ENCODE data around the gene SLC12A3.

The SLC12A3 gene

GRCh38 chr16:56945847-56946527 is 81.0 kb downstream of the SLC12A3 start:
- no peak for DNase-seq

DNA sequence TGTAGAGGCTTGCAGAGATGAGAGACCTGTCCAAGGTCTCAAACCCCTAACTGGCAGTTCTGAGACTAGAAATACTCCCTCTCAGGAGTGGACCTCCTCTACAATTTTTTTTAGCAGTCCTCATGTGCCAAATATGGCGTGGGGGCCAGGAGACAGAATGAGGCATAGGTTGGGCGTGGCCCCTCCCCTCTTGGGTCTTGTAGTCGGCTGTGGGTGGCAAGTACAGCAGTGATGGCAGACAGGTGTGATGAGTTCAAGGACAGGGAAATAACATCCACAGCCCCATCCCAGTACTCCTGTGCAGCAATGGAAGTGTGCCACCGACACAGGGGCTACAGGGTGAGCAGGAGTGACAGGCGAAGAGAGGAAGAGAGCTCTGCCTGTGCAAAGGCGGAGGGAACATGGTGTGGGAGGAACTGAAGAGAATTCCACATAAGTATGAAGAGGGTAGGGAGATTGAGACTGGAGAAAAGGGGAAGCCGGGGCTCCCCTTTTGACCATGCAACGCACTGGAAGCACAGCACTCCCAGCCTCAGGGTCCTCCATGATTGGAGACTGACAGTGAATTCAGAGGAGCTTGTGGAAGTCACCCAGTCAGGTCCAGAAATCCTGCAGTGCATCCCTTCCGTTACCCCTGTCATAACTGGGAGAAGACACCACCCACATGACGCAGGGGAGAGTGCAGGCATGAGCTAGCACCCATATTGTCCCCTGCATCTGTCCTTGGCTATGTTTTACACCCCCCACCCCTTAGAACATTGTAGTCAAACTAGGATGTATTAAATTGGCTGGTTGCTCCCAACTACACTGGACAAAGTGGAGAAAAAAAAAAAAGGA is 82.0 kb downstream of the SLC12A3 start:
- DNase-seq, result no peak

DNA sequence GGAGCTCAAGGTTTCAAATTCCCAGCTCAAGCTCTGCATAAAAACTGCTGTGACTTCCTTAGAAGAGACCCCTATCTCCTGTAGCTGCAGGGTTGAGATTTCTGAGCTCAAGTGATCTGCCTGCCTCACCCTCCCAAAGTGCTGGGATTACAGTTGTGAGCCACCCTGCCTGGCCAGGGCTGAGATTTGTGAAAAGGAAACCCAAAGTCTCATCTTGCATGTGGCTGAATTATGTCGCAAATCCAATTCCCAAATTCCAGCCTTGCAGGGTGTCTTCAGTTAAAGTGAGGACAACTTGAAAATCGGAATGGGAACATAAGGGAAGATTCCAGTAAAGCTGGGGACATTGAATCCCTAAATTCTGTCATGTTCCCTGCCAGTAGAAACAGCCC is 82.6 kb downstream of the SLC12A3 start:
- no peak for DNase-seq

GRCh38 chr16:56948234-56948633 is 83.2 kb downstream of the SLC12A3 start:
- DNase-seq, result no peak

- DNase-seq, result no peak
These were observed 85.0 kb downstream of the SLC12A3 start for GRCh38 chr16:56950051-56950450.

DNA sequence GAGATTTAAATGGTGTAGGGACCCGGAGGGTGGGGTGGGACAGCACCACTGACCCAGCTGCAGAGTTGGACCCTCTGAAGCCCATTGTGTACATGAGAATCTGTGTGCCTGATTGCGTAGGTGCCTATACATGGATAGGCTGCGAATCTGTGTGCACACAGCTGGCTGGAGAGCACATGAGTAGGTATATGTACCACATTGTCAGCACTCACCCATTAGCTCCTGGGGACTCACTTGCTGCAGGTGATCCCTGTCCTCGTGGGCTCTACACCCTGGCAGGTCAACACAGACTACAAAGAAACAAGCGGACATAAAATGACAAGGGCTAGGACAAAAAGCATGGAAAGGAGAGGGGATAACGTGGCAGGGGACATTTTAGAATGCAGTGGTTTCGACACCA is 85.4 kb downstream of the SLC12A3 start:
- DNase-seq, result no peak

DNA sequence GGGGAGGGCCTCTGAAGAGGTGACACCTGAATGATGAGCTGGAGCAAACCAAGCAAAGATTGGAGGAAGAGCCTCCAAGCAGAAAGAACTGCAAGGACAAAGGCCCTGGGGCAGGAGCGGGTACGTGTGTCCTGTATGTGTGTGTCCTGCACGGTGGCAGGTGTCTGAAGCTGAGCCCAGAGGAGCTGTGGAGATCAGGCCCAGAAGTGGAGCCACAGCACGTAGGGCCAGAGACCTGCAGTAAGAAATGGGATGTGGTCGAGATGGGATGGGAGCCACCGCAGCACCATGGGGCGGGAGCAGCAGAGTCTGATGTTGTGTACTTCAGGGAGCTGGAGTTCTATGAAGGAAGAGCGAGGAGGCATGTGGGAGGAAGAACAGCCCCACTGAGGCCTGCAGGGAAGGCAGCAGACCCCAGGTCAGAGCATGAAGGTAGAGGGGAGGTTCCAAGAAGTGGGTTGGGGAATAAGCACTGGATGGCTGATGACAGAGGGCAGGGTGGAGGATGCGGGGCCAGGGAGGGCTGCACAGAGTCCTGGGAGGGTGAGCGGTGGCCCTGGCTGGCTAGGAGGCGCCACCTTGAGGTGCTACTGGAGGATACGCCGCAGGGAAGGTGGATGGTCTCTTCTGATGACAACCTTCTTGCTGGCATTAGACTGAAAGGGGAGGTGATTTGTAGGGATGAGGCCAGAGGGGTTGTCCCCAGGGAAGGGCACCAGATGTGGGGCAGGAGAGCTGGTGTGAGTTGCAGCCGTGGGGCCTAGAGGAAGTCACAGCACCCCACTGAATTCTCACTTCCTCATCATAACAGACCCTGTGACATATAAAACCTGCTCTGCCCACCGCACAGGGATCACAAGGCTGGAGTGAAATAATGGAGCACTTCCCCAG is 86.1 kb downstream of the SLC12A3 start:
- peak; percentile 21 for DNase-seq

- DNase-seq, result no peak
These were observed 88.0 kb downstream of the SLC12A3 start for GRCh38 chr16:56953006-56953405.

GRCh38 chr16:56956076-56956475 is 91.1 kb downstream of the SLC12A3 start:
- no peak for DNase-seq

- DNase-seq, result no peak
These were observed 91.7 kb downstream of the SLC12A3 start for GRCh38 chr16:56956756-56957155.

DNA sequence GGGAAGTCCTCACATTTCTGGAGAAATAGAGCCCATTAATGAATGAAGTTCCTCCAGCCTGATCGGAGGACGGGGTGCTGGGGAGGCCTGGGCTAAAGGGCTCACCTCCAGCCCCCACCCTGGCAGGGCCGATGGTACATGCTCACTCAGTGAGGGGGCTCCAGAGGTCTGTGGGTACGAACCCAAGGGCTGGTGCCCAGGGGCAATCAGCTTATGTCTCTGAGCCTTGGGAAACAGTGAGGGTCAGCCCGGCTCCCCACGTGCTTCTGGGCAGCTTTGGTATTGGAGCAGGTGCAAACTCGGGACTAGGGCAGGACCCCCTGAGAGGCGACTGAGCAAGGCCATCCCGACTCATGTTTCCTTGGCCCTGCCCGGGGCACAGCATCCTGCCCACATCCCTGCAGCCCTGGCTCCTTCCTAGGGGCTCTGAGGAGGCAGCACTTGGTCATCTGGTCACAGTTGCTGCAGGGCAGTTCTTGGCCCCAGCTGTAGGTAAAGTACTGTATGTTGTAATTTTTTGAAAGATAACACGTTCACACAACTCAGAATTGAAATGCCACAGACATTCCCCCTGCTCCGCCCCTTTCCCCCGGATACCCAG is 95.8 kb downstream of the SLC12A3 start:
- DNase-seq, result no peak

DNA sequence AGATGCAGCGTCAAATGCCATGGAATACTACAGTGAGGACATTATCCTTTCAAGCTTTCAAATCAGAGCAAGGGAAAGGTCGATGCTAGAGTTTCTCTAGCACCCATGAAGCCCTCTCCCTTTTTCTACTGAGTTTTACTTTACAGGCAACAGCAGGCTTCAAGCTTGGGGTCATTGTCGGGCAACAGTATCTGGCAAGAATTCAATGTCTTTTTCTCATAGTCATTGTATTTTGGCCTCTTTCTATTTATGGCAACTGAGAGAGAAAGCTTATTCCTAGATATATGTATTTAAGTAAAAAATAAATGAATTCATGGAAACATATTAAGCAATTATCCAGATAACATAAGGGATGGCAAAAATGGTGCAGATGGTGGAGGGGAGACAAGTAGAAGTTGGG is 96.4 kb downstream of the SLC12A3 start:
- no peak for DNase-seq

- no peak for DNase-seq
These were observed 96.9 kb downstream of the SLC12A3 start, which contains the start of gene CETP for GRCh38 chr16:56961851-56962281. CETP (plus strand) TSS chr16:56961950; CDS start chr16:56961980, 30 bp downstream.

GRCh38 chr16:56964243-56965148 is 99.5 kb downstream of the SLC12A3 start:
- DNase-seq, result peak; percentile 75
